Gastrocnemius medialis (tissue), 4 donors: ENCODE results near the gene MRPL41. TPM values are rescaled to one million over a fixed set of nuclear protein-coding genes. Genes with fewer than 3 reads are reported as not detected.
A peak's percentile ranks its signal among the peaks of the same experiment; 100 is the strongest.

Experiments used
- ATAC-seq, 2 donors: fragments of 150-250 bp; one replicate each; pipeline ENCODE4 v1.9.1; 2016
- DNase-seq, 2 donors: peaks; one replicate each; pipeline ENCODE4 v3.0.0-alpha.2; 2019
- H3K27ac ChIP-seq, 4 donors: fragments of 200-600 bp; sonication (generic); 1 replicate in 1 of 4; 2 replicates in 3 of 4; pipeline ENCODE4 v1.5.1; 2016 to 2018; ENCODE audit warnings: mild to moderate bottlenecking in 2 of 4, moderate library complexity in 1 of 4
- H3K27me3 ChIP-seq, 3 donors: fragments of 200-600 bp; sonication (generic) in 2 of 3; 1 replicate in 1 of 3; 2 replicates in 2 of 3; pipeline versions ENCODE4 v1.5.1 to v1.6.0; 2016 to 2019; ENCODE audit warnings: mild to moderate bottlenecking in 1 of 3, moderate library complexity in 1 of 3
- H3K36me3 ChIP-seq, 2 donors: fragments of 200-600 bp; sonication (generic) in 1 of 2; one replicate each; pipeline ENCODE4 v1.5.1; 2017 to 2018
- H3K4me1 ChIP-seq, 2 donors: fragments of 200-600 bp; sonication (generic) in 1 of 2; one replicate each; pipeline ENCODE4 v1.5.1; 2016 to 2017; ENCODE audit warnings: mild to moderate bottlenecking in 2 of 2
- H3K4me3 ChIP-seq, 4 donors: fragments of 200-600 bp; sonication (generic) in 3 of 4; 1 replicate in 1 of 4; 2 replicates in 3 of 4; pipeline ENCODE4 v1.5.1; 2016 to 2019; ENCODE audit warnings: mild to moderate bottlenecking in 2 of 4
- H3K9me3 ChIP-seq, 3 donors: fragments of 200-600 bp; sonication (generic) in 2 of 3; 1 replicate in 1 of 3; 2 replicates in 2 of 3; pipeline ENCODE4 v1.5.1; 2016 to 2019
- POLR2A ChIP-seq, 2 donors: fragments of 450-650 bp; IDR thresholded peaks; one replicate each; pipeline ENCODE4 v1.6.1; 2017; ENCODE audit warnings: antibody characterized with exemption in 2 of 2, mild to moderate bottlenecking in 2 of 2, moderate library complexity in 2 of 2
- in situ Hi-C, 4 donors: fragments of 200-750 bp; cut with MboI; loops; one replicate each; pipeline versions ENCODE4 v1.15.0 to v1.8.0; 2017; ENCODE audit warnings: low sequenced_read_pairs in 4 of 4
- intact Hi-C: fragments of 100-400 bp; cut with DNase I; formaldehyde crosslinking; loops from one replicate; pipeline ENCODE4 v1.15.1; 2023; ENCODE audit warnings: low total_unique reads
- total RNA-seq, 4 donors: library from RNA; depleted of rRNA; stranded (reverse); fragments of >200 nt; gene quantifications; one replicate each; pipeline versions ENCODE4 v1.1.0 to v1.2.3, GENCODE V29; 2016
- TF ChIP-seq, protein P1 (sequence below), 5 experiments: fragments of 450-650 bp in 3 of 5; fragments of 200-600 bp in 2 of 5; sonication (generic) in 2 of 5; IDR thresholded peaks in 4 of 5; conservative IDR thresholded peaks in 1 of 5; 1 replicate in 4 of 5; 2 replicates in 1 of 5; pipeline ENCODE4 v1.5.1; 2016 to 2019; ENCODE audit warnings: antibody characterized with exemption in 5 of 5, mild to moderate bottlenecking in 3 of 5, moderate library complexity in 3 of 5

The MRPL41 gene
- total RNA-seq, 4 donors from 2014 or later: 107 to 137 (median 126) TPM

DNA sequence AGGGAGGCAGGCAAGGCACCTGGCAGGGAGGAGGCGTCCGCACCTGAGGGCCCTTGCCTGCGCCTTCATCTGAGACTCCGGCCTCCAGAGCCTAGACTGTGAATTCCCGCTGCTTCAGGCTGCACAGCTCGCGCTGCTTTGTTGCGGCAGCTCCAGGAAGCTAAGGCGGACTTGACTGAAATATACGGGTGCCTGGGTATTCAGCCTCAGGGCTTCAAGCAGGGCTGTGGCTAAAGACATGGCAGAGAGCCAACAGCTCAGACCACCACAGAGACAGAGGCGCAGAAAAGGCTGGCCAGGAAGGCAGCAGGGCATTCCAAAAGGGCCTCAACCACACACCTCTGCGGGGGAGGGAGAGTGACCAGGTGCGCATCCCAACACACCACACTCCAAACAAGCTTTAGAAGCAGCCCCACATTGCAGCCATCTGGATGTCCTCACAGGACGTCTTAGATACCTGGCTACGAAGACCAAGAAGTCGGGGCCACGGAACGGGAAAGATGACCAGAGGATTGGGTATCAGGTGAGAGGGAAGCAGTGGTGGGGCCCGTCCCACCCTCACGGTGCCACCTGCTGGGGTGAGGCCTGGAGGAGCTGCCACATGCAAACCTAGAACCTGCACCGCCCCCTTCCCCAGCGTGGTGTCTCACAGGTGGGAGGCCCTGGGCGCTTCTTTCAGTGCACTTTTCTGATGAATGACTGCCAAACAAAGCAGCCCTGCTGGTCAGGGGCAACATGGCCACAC, 28.7 kb downstream of the MRPL41 start:
- Histone ChIP-seq H3K4me3 (no peak overlapping the region), H3K9me3 (no peaks in the 10 kb centered on the region), H3K4me1 (peaks cover 28 to 41% of the 10 kb centered on the region in 2 donors), H3K36me3 (peaks cover 0 to 25% of the 10 kb centered on the region in 2 donors), H3K27ac (no peak overlapping the region), H3K27me3 (no peaks in the 10 kb centered on the region)
- ATAC-seq (no peak), DNase-seq (no peak)
- intact Hi-C loops: no loop called here
- in situ Hi-C loops: no loop called here
- TF ChIP-seq, protein P1, sequence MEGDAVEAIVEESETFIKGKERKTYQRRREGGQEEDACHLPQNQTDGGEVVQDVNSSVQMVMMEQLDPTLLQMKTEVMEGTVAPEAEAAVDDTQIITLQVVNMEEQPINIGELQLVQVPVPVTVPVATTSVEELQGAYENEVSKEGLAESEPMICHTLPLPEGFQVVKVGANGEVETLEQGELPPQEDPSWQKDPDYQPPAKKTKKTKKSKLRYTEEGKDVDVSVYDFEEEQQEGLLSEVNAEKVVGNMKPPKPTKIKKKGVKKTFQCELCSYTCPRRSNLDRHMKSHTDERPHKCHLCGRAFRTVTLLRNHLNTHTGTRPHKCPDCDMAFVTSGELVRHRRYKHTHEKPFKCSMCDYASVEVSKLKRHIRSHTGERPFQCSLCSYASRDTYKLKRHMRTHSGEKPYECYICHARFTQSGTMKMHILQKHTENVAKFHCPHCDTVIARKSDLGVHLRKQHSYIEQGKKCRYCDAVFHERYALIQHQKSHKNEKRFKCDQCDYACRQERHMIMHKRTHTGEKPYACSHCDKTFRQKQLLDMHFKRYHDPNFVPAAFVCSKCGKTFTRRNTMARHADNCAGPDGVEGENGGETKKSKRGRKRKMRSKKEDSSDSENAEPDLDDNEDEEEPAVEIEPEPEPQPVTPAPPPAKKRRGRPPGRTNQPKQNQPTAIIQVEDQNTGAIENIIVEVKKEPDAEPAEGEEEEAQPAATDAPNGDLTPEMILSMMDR (IDR thresholded peaks at IDR 0.05 in 4 of 5, conservative IDR thresholded peaks at IDR 0.05 in 1 of 5): no peak
- no peak for TF ChIP-seq POLR2A (IDR thresholded peaks at IDR 0.05)

DNA sequence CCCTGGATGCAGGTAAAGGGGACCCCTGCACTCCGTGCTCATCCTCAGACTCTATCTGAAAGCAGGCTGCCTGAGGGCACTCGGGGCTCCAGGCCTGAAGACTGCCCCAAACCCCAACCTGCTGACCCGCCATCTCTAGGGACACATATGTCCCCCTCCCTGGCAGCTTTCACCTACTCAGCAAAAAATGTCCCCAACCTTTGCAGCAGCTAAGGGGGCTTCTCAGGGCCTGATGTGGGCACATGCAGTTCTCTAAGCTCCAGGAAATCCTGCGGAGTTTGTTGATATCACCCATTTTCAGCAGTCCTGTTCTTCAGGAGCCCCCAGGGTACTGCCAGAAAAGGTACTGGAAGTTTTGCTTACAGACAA, 29.3 kb downstream of the MRPL41 start:
- Histone ChIP-seq H3K36me3 (peaks cover 0 to 25% of the 10 kb centered on the region in 2 donors), H3K27ac (no peak overlapping the region), H3K27me3 (no peaks in the 10 kb centered on the region), H3K4me1 (peaks cover 22 to 35% of the 10 kb centered on the region in 2 donors), H3K9me3 (no peaks in the 10 kb centered on the region), H3K4me3 (no peak overlapping the region)
- in situ Hi-C loops (no loop called here), intact Hi-C loops (no loop called here)
- ATAC-seq: no peak
- TF ChIP-seq, protein P1 (IDR thresholded peaks at IDR 0.05 in 4 of 5, conservative IDR thresholded peaks at IDR 0.05 in 1 of 5): no peak
- no peak for TF ChIP-seq POLR2A (IDR thresholded peaks at IDR 0.05)
- no peak for DNase-seq

DNA sequence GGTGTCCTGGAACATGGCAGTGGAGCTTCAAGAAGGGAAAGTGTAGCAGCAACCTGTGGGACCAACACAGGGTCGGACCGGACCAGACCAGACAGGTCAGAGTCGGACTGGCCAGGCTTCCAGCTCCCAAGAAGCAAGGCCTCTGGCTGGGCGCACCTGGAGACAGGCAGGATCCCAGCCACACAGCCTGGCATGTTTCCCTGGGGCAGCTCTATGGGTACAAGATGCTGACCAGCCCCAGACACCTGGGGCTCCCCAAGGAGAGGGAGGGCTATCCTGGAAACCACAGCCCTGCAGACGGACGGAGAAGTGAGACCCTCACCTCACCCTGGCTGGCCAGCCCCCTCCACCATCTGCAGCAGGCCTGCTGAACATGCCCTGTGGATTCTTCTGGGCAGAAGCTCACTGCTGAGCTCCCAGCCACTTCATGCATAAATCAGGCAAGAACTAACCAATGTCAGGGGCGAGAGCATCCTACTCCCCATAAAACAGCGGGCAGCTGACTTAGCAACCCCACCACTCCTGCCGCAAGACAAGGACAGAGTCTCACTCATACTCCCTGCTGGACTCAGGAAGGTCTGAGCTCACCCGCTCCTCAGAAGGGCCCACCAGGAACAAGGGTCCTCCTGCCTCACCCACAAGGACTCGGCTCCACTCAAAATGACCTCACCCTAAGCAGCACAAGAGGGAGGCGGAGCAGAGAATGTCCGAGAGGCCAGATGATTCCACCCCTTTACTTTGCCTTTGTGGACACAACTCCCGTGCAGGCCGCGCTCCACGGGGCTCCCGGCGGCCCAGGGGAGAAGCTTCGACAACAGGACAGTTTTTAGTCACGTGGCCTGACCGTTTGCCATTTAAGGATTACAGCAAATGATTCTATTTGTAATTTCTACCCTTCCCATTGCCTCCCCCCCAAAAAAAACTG, 29.9 kb downstream of the MRPL41 start:
- Histone ChIP-seq H3K4me1 (peaks cover 17 to 28% of the 10 kb centered on the region in 2 donors), H3K4me3 (no peak overlapping the region), H3K27ac (peak overlapping the region in 1 of 4 donors; percentile 47), H3K9me3 (no peaks in the 10 kb centered on the region), H3K36me3 (peaks cover 0 to 27% of the 10 kb centered on the region in 2 donors), H3K27me3 (no peaks in the 10 kb centered on the region)
- no peak for TF ChIP-seq POLR2A (IDR thresholded peaks at IDR 0.05)
- TF ChIP-seq, protein P1 (IDR thresholded peaks at IDR 0.05 in 4 of 5, conservative IDR thresholded peaks at IDR 0.05 in 1 of 5): no peak
- DNase-seq (no peak), ATAC-seq (no peak)
- intact Hi-C loops (no loop called here), in situ Hi-C loops (no loop called here)

DNA sequence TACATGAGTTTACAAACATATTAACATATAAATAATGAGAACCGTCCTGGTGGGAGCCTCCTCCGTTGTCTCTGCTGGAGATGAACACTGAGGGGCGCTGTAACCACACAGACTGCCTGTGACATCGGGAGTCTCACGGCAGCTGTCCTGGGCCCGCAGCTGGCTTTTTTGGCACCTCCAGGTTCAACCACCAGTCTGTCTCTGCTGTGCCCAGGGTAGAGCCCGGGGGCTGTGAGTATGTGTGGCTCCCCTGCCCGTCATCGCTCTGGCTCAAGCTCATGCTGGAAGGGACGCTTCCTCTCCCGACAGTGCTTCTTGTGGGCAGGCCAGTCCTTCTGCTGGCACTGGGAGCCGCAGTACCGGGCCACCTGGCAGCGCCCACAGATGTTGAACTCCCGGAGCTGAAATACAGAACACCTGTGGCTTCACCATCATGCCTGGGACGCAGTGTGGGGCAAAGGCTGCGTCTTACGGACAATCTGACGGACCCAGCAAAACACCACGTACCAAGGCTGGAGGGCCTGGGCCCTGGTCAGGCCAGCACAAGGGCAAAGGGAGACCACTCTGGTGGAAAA, 30.7 kb downstream of the MRPL41 start:
- H3K36me3 ChIP-seq: peaks cover 0 to 35% of the 10 kb centered on the region in 2 donors
- no peak for TF ChIP-seq POLR2A (IDR thresholded peaks at IDR 0.05)
- TF ChIP-seq, protein P1 (IDR thresholded peaks at IDR 0.05 in 4 of 5, conservative IDR thresholded peaks at IDR 0.05 in 1 of 5): peak; percentile 28 to 56 (median 44)
- peak in 1 of 2 donors; percentile 61 for DNase-seq
- in situ Hi-C loops (no loop called here), intact Hi-C loops (no loop called here)
- H3K4me3 ChIP-seq: no peak overlapping the region
- no peaks in the 10 kb centered on the region for H3K9me3 ChIP-seq
- peaks cover 10 to 21% of the 10 kb centered on the region in 2 donors for H3K4me1 ChIP-seq
- H3K27me3 ChIP-seq: no peaks in the 10 kb centered on the region
- ATAC-seq: peak in 1 of 2 donors; percentile 11
- H3K27ac ChIP-seq: peak overlapping the region in 3 of 4 donors; percentile 13 to 47 (median 21)
